SK-MEL-5 (cell line): ENCODE results near the gene PIGK. TPM values are rescaled to one million over a fixed set of nuclear protein-coding genes. Genes with fewer than 3 reads are reported as not detected.

Experiments used
- DNase-seq: peaks from one replicate; pipeline ENCODE4 v3.0.0-alpha.2; 2016; ENCODE audit warnings: low read depth, low spot score
- in situ Hi-C: cut with HindIII; loops from 2 replicates; pipeline ENCODE4 v1.10.0; 2016; ENCODE audit warnings: low sequenced_read_pairs, high pct_unique_total_duplicates, low pct_unique_long_range_greater_than_20kb
- small RNA-seq, 2 experiments: library from RNA; depleted of rRNA; stranded (forward); fragments of <200 nt; gene quantifications; one replicate each; pipeline ENCODE3, GENCODE V24; 2014
- total RNA-seq: library from RNA; depleted of rRNA; stranded (reverse); fragments of >200 nt; shearing (Covaris generic); gene quantifications from 2 replicates; pipeline ENCODE4 v1.2.3, GENCODE V29; 2014; rRNA removed

Gene PIGK
- total RNA-seq, 1 experiment from 2014 or later = 64.7 TPM

GRCh38 chr1:77063118-77063517, 156.1 kb downstream of the PIGK start:
- in situ Hi-C loops = no loop called here
- DNase-seq = no peak

GRCh38 chr1:77061162-77061561, 158.1 kb downstream of the PIGK start:
- DNase-seq = no peak
- in situ Hi-C loops = no loop called here

GRCh38 chr1:77060000-77060399, 159.2 kb downstream of the PIGK start:
- in situ Hi-C loops = no loop called here
- DNase-seq = no peak

GRCh38 chr1:77057994-77058585, 161.1 kb downstream of the PIGK start:
- DNase-seq = no peak
- in situ Hi-C loops = no loop called here

GRCh38 chr1:77056525-77056924, 162.7 kb downstream of the PIGK start:
- in situ Hi-C loops = no loop called here

GRCh38 chr1:77051425-77051824, 167.8 kb downstream of the PIGK start:
- in situ Hi-C loops = no loop called here
- no peak for DNase-seq

More at GRCh38 chr1:77056525-77056924, 162.7 kb downstream of the PIGK start:
- no peak for DNase-seq

GRCh38 chr1:77048615-77049005, 170.6 kb downstream of the PIGK start:
- DNase-seq = no peak
- in situ Hi-C loops = no loop called here

- in situ Hi-C loops = no loop called here
- no peak for DNase-seq
These were observed 171.1 kb downstream of the PIGK start for GRCh38 chr1:77047978-77048614.

- no peak for DNase-seq
- in situ Hi-C loops = no loop called here
These were observed 171.7 kb downstream of the PIGK start for GRCh38 chr1:77047575-77047974.

- in situ Hi-C loops = no loop called here
- no peak for DNase-seq
These were observed 174.9 kb downstream of the PIGK start for GRCh38 chr1:77044133-77044849.

- no peak for DNase-seq
- in situ Hi-C loops = no loop called here
These were observed 178.4 kb downstream of the PIGK start for GRCh38 chr1:77040826-77041225.

- in situ Hi-C loops = no loop called here
- no peak for DNase-seq
These were observed 179.5 kb downstream of the PIGK start for GRCh38 chr1:77039739-77040138.

- no peak for DNase-seq
- in situ Hi-C loops = no loop called here
These were observed 180.1 kb downstream of the PIGK start for GRCh38 chr1:77039111-77039510.

Small RNA genes lying within 50 kb of the gene (small RNA-seq; reads per million reads assigned to genes)
- 0 reads per million in 2 experiments for gene MIR7156

Other genes starting within 250 kb of the PIGK start
- 0.11 and 0.51 TPM in 2 replicates for gene AK5, start 62.6 kb upstream of the PIGK start, total RNA-seq